ENCODE results near the gene PLPPR1.

DNA sequence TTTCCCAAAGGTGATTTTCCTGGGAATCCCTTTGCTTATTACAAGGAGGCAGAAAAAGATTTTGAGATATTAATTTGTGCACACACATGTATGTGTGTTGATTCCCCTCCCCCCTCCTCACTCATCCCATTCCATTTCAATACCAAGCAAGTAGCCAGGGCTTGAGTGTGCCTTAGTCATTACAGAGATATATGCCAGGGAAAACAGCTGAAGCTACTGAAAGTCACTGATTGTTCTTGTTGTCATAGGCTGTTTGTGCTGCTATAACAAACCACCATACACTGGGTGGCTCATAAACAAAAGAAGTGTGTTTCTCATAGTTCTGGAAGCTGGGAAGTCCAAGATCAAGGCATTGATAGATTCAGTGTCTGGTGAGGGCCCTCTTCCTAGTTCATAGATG is 197.6 kb downstream of the PLPPR1 start:
- TF ChIP-seq, protein P1, sequence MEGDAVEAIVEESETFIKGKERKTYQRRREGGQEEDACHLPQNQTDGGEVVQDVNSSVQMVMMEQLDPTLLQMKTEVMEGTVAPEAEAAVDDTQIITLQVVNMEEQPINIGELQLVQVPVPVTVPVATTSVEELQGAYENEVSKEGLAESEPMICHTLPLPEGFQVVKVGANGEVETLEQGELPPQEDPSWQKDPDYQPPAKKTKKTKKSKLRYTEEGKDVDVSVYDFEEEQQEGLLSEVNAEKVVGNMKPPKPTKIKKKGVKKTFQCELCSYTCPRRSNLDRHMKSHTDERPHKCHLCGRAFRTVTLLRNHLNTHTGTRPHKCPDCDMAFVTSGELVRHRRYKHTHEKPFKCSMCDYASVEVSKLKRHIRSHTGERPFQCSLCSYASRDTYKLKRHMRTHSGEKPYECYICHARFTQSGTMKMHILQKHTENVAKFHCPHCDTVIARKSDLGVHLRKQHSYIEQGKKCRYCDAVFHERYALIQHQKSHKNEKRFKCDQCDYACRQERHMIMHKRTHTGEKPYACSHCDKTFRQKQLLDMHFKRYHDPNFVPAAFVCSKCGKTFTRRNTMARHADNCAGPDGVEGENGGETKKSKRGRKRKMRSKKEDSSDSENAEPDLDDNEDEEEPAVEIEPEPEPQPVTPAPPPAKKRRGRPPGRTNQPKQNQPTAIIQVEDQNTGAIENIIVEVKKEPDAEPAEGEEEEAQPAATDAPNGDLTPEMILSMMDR (IDR thresholded peaks at IDR 0.05; ENCODE audit: low read length), result no peak
- no peak for TF ChIP-seq EZH2 (optimal IDR thresholded peaks at IDR 0.05; ENCODE audit: low read depth, low read length)
